Hepatocyte (in vitro differentiated cells): ENCODE data around the gene ANKRD44. TPM values are rescaled to one million over a fixed set of nuclear protein-coding genes. Genes with fewer than 3 reads are reported as not detected.

Experiments used
- DNase-seq: peaks from one replicate; pipeline ENCODE4 v3.0.0-alpha.2; 2016; ENCODE audit warnings: low spot score
- H2AFZ ChIP-seq: fragments of 200-600 bp; sonication (generic); 2 replicates; pipeline ENCODE4 v1.6.0; 2016; ENCODE audit warnings: antibody characterized with exemption, mild to moderate bottlenecking
- H3K27ac ChIP-seq: fragments of 200-600 bp; sonication (generic); 2 replicates; pipeline ENCODE4 v1.5.1; 2016; ENCODE audit warnings: mild to moderate bottlenecking
- H3K27me3 ChIP-seq: fragments of 200-600 bp; sonication (generic); 2 replicates; pipeline ENCODE4 v1.6.1; 2016
- H3K36me3 ChIP-seq: fragments of 200-600 bp; sonication (generic); replicated peaks from 2 replicates; pipeline ENCODE4 v1.5.1; 2016; ENCODE audit warnings: low read depth; ENCODE audit not compliant: insufficient read depth
- H3K4me1 ChIP-seq: fragments of 200-600 bp; sonication (generic); 2 replicates; pipeline ENCODE4 v1.5.1; 2016; ENCODE audit warnings: mild to moderate bottlenecking, moderate library complexity; ENCODE audit not compliant: insufficient read depth
- H3K4me2 ChIP-seq: fragments of 200-600 bp; sonication (generic); 2 replicates; pipeline ENCODE4 v1.6.0; 2016
- H3K4me3 ChIP-seq: fragments of 200-600 bp; sonication (generic); 2 replicates; pipeline ENCODE4 v1.5.1; 2016; ENCODE audit warnings: mild to moderate bottlenecking
- H3K79me2 ChIP-seq: fragments of 200-600 bp; sonication (generic); 2 replicates; pipeline ENCODE4 v1.6.0; 2017; ENCODE audit warnings: mild to moderate bottlenecking
- H3K9me2 ChIP-seq: fragments of 200-600 bp; sonication (generic); replicated peaks from 2 replicates; pipeline ENCODE4 v1.6.0; 2017; ENCODE audit warnings: mild to moderate bottlenecking; ENCODE audit not compliant: insufficient read depth
- H3K9me3 ChIP-seq: fragments of 200-600 bp; sonication (generic); 2 replicates; pipeline ENCODE4 v1.5.1; 2016; ENCODE audit warnings: low read depth, mild to moderate bottlenecking
- H4K20me1 ChIP-seq: fragments of 200-600 bp; sonication (generic); 2 replicates; pipeline ENCODE4 v1.6.0; 2016; ENCODE audit warnings: mild to moderate bottlenecking; ENCODE audit not compliant: insufficient read depth, poor library complexity, severe bottlenecking
- EZH2 ChIP-seq: fragments of 200-600 bp; sonication (generic); IDR thresholded peaks from 2 replicates; pipeline ENCODE4 v1.6.1; 2016; ENCODE audit warnings: antibody characterized with exemption, mild to moderate bottlenecking, borderline replicate concordance
- EZH2phosphoT487 ChIP-seq: fragments of 200-600 bp; sonication (generic); IDR thresholded peaks from one replicate; pipeline ENCODE4 v1.6.1; 2018; ENCODE audit warnings: antibody characterized with exemption, mild to moderate bottlenecking, low read depth, moderate library complexity; ENCODE audit not compliant: unreplicated experiment, severe bottlenecking
- WGBS: methylation state at CpG from one replicate; pipeline ENCODE4 v1.1.6; 2016; ENCODE audit warnings: low lambda C conversion rate; ENCODE audit errors: missing lambda C conversion rate; 5-methylcytosine and 5-hydroxymethylcytosine counted together
- polyA plus RNA-seq: library from polyadenylated mRNA; unstranded; fragments of >200 nt; fragmentation: Nextera tagmentation; extraction: Ambion mirVana; gene quantifications from 2 replicates; pipeline ENCODE4 v1.2.1, GENCODE V29; 2016
- total RNA-seq: library from RNA; depleted of rRNA; stranded (reverse); fragments of >200 nt; gene quantifications from 2 replicates; pipeline ENCODE4 v1.2.3, GENCODE V29; 2014
- TF ChIP-seq, protein P1 (sequence below): fragments of 200-600 bp; sonication (generic); IDR thresholded peaks from 2 replicates; pipeline ENCODE4 v1.5.1; 2016; ENCODE audit warnings: antibody characterized with exemption, mild to moderate bottlenecking; ENCODE audit not compliant: poor library complexity

The ANKRD44 gene
- total and polyA plus RNA-seq, 2 experiments from 2014 or later, result 5.9 to 9.1 TPM

GRCh38 chr2:197311421-197312033 is 947 bp upstream of the ANKRD44 start:
- peak overlapping the region; percentile 43 for H3K4me3 ChIP-seq
- H3K27ac ChIP-seq, result no peak overlapping the region
- no peaks in the 10 kb centered on the region for H3K9me3 ChIP-seq
- no peaks in the 10 kb centered on the region for H3K4me1 ChIP-seq
- H3K79me2 ChIP-seq, result no peaks in the 10 kb centered on the region
- no peaks in the 10 kb centered on the region for H3K36me3 ChIP-seq
- TF ChIP-seq, protein P1, sequence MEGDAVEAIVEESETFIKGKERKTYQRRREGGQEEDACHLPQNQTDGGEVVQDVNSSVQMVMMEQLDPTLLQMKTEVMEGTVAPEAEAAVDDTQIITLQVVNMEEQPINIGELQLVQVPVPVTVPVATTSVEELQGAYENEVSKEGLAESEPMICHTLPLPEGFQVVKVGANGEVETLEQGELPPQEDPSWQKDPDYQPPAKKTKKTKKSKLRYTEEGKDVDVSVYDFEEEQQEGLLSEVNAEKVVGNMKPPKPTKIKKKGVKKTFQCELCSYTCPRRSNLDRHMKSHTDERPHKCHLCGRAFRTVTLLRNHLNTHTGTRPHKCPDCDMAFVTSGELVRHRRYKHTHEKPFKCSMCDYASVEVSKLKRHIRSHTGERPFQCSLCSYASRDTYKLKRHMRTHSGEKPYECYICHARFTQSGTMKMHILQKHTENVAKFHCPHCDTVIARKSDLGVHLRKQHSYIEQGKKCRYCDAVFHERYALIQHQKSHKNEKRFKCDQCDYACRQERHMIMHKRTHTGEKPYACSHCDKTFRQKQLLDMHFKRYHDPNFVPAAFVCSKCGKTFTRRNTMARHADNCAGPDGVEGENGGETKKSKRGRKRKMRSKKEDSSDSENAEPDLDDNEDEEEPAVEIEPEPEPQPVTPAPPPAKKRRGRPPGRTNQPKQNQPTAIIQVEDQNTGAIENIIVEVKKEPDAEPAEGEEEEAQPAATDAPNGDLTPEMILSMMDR, result no peak
- TF ChIP-seq EZH2 (no peak), EZH2phosphoT487 (no peak)
- H4K20me1 ChIP-seq, result no peaks in the 10 kb centered on the region
- peak overlapping the region; percentile 96 for H2AFZ ChIP-seq
- peak overlapping the region; percentile 96 for H3K4me2 ChIP-seq
- DNase-seq, result no peak
- H3K27me3 ChIP-seq, result peaks cover 5% of the 10 kb centered on the region
- no peaks in the 10 kb centered on the region for H3K9me2 ChIP-seq
- 15% methylated on average over 6 of the region's 6 CpGs for WGBS

GRCh38 chr2:197310987-197311420 is 424 bp upstream of the ANKRD44 start:
- 3% methylated on average over 13 of the region's 22 CpGs for WGBS
- H2AFZ ChIP-seq, result peak overlapping the region; percentile 96
- DNase-seq, result no peak
- H3K27ac ChIP-seq, result no peak overlapping the region
- no peaks in the 10 kb centered on the region for H4K20me1 ChIP-seq
- H3K9me3 ChIP-seq, result no peaks in the 10 kb centered on the region
- H3K4me3 ChIP-seq, result peak overlapping the region; percentile 43
- H3K9me2 ChIP-seq, result no peaks in the 10 kb centered on the region
- H3K79me2 ChIP-seq, result no peaks in the 10 kb centered on the region
- peak overlapping the region; percentile 96 for H3K4me2 ChIP-seq
- H3K27me3 ChIP-seq, result peaks cover 5% of the 10 kb centered on the region
- H3K4me1 ChIP-seq, result no peaks in the 10 kb centered on the region
- TF ChIP-seq EZH2 (no peak), EZH2phosphoT487 (no peak)
- TF ChIP-seq, protein P1, result no peak
- H3K36me3 ChIP-seq, result no peaks in the 10 kb centered on the region

GRCh38 chr2:197309691-197310231 is 819 bp downstream of the ANKRD44 start:
- H3K9me3 ChIP-seq, result no peaks in the 10 kb centered on the region
- peaks cover 3% of the 10 kb centered on the region for H3K79me2 ChIP-seq
- H3K4me3 ChIP-seq, result peak overlapping the region; percentile 96
- H3K4me1 ChIP-seq, result no peaks in the 10 kb centered on the region
- H3K27me3 ChIP-seq, result peaks cover 5% of the 10 kb centered on the region
- DNase-seq, result peak; percentile 31
- no peaks in the 10 kb centered on the region for H3K9me2 ChIP-seq
- WGBS, result 3% methylated on average over 23 of the region's 30 CpGs
- H2AFZ ChIP-seq, result peak overlapping the region; percentile 99
- peak overlapping the region; percentile 96 for H3K4me2 ChIP-seq
- H3K27ac ChIP-seq, result no peak overlapping the region
- TF ChIP-seq EZH2 (no peak), EZH2phosphoT487 (no peak)
- TF ChIP-seq, protein P1, result no peak
- H4K20me1 ChIP-seq, result no peaks in the 10 kb centered on the region
- H3K36me3 ChIP-seq, result no peaks in the 10 kb centered on the region
